Adrenal gland (tissue), 12 donors: ENCODE results near the gene MAST4. TPM values are rescaled to one million over a fixed set of nuclear protein-coding genes. Genes with fewer than 3 reads are reported as not detected.
A peak's percentile ranks its signal among the peaks of the same experiment; 100 is the strongest.

Source experiments
- DNase-seq, 7 donors: peaks; one replicate each; pipeline ENCODE4 v3.0.0-alpha.2; 2019 to 2020
- H3K27ac ChIP-seq, 5 donors: fragments of 200-600 bp; sonication (generic) in 4 of 5; 1 replicate in 3 of 5; 2 replicates in 2 of 5; pipeline versions ENCODE4 v1.5.1 to v1.8.0; 2016 to 2020; ENCODE audit warnings: mild to moderate bottlenecking in 1 of 5
- H3K27me3 ChIP-seq: fragments of 200-600 bp; 2 replicates; pipeline ENCODE4 v1.8.0; 2021
- H3K36me3 ChIP-seq, 2 donors: fragments of 200-600 bp; replicated peaks in 1 of 2; 1 replicate in 1 of 2; 2 replicates in 1 of 2; pipeline versions ENCODE4 v1.5.1 to v1.8.0; 2018 to 2022
- H3K4me1 ChIP-seq, 2 donors: fragments of 200-600 bp; replicated peaks in 1 of 2; 1 replicate in 1 of 2; 2 replicates in 1 of 2; pipeline versions ENCODE4 v1.5.1 to v1.8.0; 2018 to 2021
- H3K4me3 ChIP-seq, 4 donors: fragments of 200-600 bp; sonication (generic) in 3 of 4; one replicate each; pipeline ENCODE4 v1.5.1; 2016 to 2018
- H3K9me3 ChIP-seq, 3 donors: fragments of 200-600 bp; sonication (generic) in 1 of 3; replicated peaks in 1 of 3; 1 replicate in 2 of 3; 2 replicates in 1 of 3; pipeline versions ENCODE4 v1.5.1 to v1.8.0; 2016 to 2021
- POLR2A ChIP-seq, 2 donors: fragments of 450-650 bp; IDR thresholded peaks; one replicate each; pipeline ENCODE4 v1.6.1; 2017; ENCODE audit warnings: antibody characterized with exemption in 2 of 2, mild to moderate bottlenecking in 2 of 2, moderate library complexity in 1 of 2
- WGBS, 4 donors: extraction: QIAGEN DNeasy Blood & Tissue Kit in 2 of 4; methylation state at CpG; one replicate each; pipeline versions ENCODE4 v1.1.5 to v1.1.7; 2013 to 2017; 5-methylcytosine and 5-hydroxymethylcytosine counted together
- intact Hi-C, 2 donors: fragments of 100-400 bp; cut with DNase I; formaldehyde crosslinking; loops; one replicate each; pipeline versions ENCODE4 v1.14.1 to v1.15.0; 2022 to 2023
- polyA plus RNA-seq, 3 donors: library from polyadenylated mRNA; stranded (reverse); fragments of 200-250 nt in 2 of 3; fragments of 350-450 nt in 1 of 3; fragmentation: Illumina TruSeq in 1 of 3; extraction: RNeasy Lipid Tissue Mini Kit (QIAGEN cat#74804) in 1 of 3; gene quantifications; one replicate each; pipeline ENCODE4 v1.2.3, GENCODE V29; 2013 to 2014
- total RNA-seq, 9 donors: library from RNA; depleted of rRNA in 4 of 9; stranded (reverse); fragments of >200 nt in 4 of 9; fragments of 120-200 nt in 1 of 9; fragmentation: NEBNext Ultra II Directional in 1 of 9; extraction: Animal tissue kit (Norgen Biotek cat#: 25700) in 1 of 9; gene quantifications; one replicate each; pipeline versions ENCODE4 v1.1.0 to v1.2.4, GENCODE V29; 2013 to 2023
- TF ChIP-seq, protein P1 (sequence below), 6 experiments: fragments of 450-650 bp in 4 of 6; fragments of 200-600 bp in 2 of 6; sonication (generic) in 1 of 6; IDR thresholded peaks; 1 replicate in 5 of 6; 2 replicates in 1 of 6; pipeline versions ENCODE4 v1.5.1 to v1.8.0; 2016 to 2021; ENCODE audit warnings: antibody characterized with exemption in 6 of 6, mild to moderate bottlenecking in 2 of 6, moderate library complexity in 1 of 6
- donor health status: healthy with polysubstance abuse.
- donor health status: Bipolar disorder and iron deficiency.
- donor health status: DM: yes; HTN: yes; CAD: no.
- donor health status: DM: no; HTN: no; CAD: no.
- donor health status: DM: no; HTN: no; CAD: no.
- donor health status: DM: yes; HTN: yes; CAD: no.

The MAST4 gene
- total and polyA plus RNA-seq, 12 donors, result 12.3 to 95.0 (median 42.8) TPM

DNA sequence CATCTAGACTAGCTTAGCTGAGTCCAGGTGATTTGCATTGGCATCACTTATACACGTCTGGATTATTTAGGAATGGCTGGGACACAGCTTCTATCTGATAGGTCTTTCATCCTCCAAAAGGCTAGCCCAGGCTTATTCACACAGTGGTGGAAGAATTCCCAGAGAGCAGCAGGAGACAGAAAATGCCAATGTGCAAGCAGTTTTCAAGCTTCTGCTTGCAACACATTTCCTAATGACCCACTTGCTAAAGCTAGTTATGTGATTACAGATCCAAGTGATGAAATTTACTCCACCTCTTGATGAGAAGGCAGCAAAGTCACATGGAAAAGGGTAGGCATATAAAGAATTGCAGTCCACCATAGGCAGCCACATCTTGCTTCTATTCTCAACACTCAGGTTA is 44.2 kb upstream of the MAST4 start:
- no peaks in the 10 kb centered on the region for H3K9me3 ChIP-seq
- no peaks in the 10 kb centered on the region for H3K36me3 ChIP-seq
- 57 to 66% (median 64%) methylated on average over 1 of the region's 1 CpG for WGBS, 4 donors
- intact Hi-C loops, result no loop called here
- H3K4me3 ChIP-seq, result no peak overlapping the region
- DNase-seq, result no peak
- H3K27me3 ChIP-seq, result no peaks in the 10 kb centered on the region
- no peak overlapping the region for H3K27ac ChIP-seq
- TF ChIP-seq POLR2A (IDR thresholded peaks at IDR 0.05), result no peak
- TF ChIP-seq, protein P1, sequence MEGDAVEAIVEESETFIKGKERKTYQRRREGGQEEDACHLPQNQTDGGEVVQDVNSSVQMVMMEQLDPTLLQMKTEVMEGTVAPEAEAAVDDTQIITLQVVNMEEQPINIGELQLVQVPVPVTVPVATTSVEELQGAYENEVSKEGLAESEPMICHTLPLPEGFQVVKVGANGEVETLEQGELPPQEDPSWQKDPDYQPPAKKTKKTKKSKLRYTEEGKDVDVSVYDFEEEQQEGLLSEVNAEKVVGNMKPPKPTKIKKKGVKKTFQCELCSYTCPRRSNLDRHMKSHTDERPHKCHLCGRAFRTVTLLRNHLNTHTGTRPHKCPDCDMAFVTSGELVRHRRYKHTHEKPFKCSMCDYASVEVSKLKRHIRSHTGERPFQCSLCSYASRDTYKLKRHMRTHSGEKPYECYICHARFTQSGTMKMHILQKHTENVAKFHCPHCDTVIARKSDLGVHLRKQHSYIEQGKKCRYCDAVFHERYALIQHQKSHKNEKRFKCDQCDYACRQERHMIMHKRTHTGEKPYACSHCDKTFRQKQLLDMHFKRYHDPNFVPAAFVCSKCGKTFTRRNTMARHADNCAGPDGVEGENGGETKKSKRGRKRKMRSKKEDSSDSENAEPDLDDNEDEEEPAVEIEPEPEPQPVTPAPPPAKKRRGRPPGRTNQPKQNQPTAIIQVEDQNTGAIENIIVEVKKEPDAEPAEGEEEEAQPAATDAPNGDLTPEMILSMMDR (IDR thresholded peaks at IDR 0.05), result no peak
- H3K4me1 ChIP-seq, result no peaks in the 10 kb centered on the region

DNA sequence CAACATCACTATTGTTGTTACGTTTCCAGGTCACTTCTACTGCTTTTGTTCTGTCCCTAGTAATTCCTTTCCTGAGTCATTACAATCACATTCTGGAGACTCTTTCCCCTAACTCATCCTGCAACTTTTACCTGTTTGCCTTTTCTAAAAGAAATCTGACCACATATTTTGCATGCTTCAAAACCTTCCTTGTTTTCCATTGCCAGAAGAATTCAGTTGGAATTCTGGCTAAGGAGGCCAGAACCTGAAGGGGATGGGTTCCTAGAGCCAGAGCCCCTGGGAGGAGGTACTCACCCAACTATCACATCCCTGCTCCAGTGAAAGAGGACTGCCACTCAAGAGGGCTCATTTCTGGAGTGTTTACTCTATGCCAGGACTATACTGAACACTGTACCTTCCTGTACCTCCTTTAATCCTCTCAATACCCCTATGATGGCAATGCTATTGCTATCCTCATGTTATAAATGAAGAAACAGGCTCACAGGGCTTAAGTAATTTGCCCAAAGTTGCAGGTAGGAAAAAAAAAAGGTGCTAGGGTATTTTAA is 42.8 kb upstream of the MAST4 start:
- TF ChIP-seq, protein P1 (IDR thresholded peaks at IDR 0.05), result no peak
- WGBS, 4 donors, result 72 to 91% (median 83%) methylated on average over 1 of the region's 1 CpG
- DNase-seq, result no peak
- Histone ChIP-seq H3K36me3 (no peaks in the 10 kb centered on the region), H3K27ac (no peak overlapping the region), H3K4me3 (no peak overlapping the region), H3K27me3 (no peaks in the 10 kb centered on the region), H3K9me3 (no peaks in the 10 kb centered on the region), H3K4me1 (no peaks in the 10 kb centered on the region)
- intact Hi-C loops, result no loop called here

DNA sequence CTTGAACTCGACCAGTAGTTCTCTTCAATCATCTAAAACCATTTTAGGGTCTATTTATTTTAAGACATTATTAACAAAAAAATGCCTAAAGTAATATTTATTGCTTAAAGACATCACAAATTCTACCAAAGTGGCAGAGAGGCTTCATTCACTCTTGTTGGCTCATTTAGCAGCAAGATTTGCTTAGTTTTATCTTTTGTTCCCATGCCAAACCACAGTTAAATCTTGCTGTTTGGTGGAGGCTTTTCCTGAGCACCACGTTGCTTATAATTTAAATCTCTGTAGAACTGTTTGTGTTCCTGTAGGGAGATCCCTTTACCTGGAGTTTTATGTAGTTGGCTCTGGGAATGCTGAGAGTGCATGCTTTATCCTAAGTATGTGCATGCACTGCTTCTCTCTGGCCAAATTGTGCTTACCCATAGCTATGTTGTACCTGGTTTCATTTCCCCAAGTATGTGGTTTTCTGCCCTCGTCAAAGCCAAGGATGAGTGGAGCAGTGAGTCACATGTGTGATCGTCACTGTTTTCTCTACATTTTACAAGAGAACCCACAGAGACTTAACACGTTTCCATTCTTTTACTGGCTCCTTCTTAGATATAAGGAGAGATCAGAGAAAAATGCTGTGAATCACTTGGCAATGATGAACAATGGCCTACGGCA is 42.1 kb upstream of the MAST4 start:
- 56 to 61% (median 58%) methylated on average over 6 of the region's 6 CpGs for WGBS, 4 donors
- TF ChIP-seq, protein P1 (IDR thresholded peaks at IDR 0.05), result no peak
- TF ChIP-seq POLR2A (IDR thresholded peaks at IDR 0.05), result no peak

GRCh38 chr5:66554884-66555283 is 41.3 kb upstream of the MAST4 start:
- no peak overlapping the region for H3K27ac ChIP-seq
- TF ChIP-seq, protein P1 (IDR thresholded peaks at IDR 0.05), result no peak
- no peak for TF ChIP-seq POLR2A (IDR thresholded peaks at IDR 0.05)
- no peaks in the 10 kb centered on the region for H3K9me3 ChIP-seq
- 81 to 95% (median 91%) methylated on average over 2 of the region's 2 CpGs for WGBS, 4 donors
- no peaks in the 10 kb centered on the region for H3K27me3 ChIP-seq
- no peak for DNase-seq
- no peaks in the 10 kb centered on the region for H3K36me3 ChIP-seq
- no peak overlapping the region for H3K4me3 ChIP-seq
- H3K4me1 ChIP-seq, result no peaks in the 10 kb centered on the region
- intact Hi-C loops, result no loop called here

More for the DNA sequence above, 42.1 kb upstream of the MAST4 start:
- Histone ChIP-seq H3K27me3 (no peaks in the 10 kb centered on the region), H3K27ac (no peak overlapping the region), H3K4me3 (no peak overlapping the region), H3K9me3 (no peaks in the 10 kb centered on the region), H3K36me3 (no peaks in the 10 kb centered on the region), H3K4me1 (no peaks in the 10 kb centered on the region)
- peak in 3 of 7 donors; percentile 9 to 23 (median 12) for DNase-seq
- intact Hi-C loops, result no loop called here
